ENCODE measurements around the gene GNG2. TPM values are rescaled to one million over a fixed set of nuclear protein-coding genes. Genes with fewer than 3 reads are reported as not detected.
A peak's percentile ranks its signal among the peaks of the same experiment; 100 is the strongest.

The GNG2 gene
- total RNA-seq, 2 donors from 2014 or later, result 47.9 to 51.6 TPM

GRCh38 chr14:51981218-51981854, 120.9 kb downstream of the GNG2 start:
- WGBS, 2 experiments (ENCODE audit: insufficient coverage in 1 of 2, insufficient read length in 1 of 2), result 94 to 100% methylated on average over 2 to 4 of the region's 4 CpGs
- peaks cover 3% of the 10 kb centered on the region for H3K9me3 Mint-ChIP-seq
- H3K4me3 Mint-ChIP-seq, result no peak overlapping the region
- H3K4me3 ChIP-seq (ENCODE audit: low read length), result no peak overlapping the region
- no peak overlapping the region for H3K27ac Mint-ChIP-seq
- H3K27me3 ChIP-seq (ENCODE audit: control insufficient read depth, insufficient read depth, low read length, poor library complexity, severe bottlenecking), result peaks cover 6% of the 10 kb centered on the region
- no peak overlapping the region for H3K27ac ChIP-seq (ENCODE audit: low read depth, low read length)
- H3K36me3 Mint-ChIP-seq (ENCODE audit: low read depth), result no peaks in the 10 kb centered on the region
- TF ChIP-seq, protein P1, sequence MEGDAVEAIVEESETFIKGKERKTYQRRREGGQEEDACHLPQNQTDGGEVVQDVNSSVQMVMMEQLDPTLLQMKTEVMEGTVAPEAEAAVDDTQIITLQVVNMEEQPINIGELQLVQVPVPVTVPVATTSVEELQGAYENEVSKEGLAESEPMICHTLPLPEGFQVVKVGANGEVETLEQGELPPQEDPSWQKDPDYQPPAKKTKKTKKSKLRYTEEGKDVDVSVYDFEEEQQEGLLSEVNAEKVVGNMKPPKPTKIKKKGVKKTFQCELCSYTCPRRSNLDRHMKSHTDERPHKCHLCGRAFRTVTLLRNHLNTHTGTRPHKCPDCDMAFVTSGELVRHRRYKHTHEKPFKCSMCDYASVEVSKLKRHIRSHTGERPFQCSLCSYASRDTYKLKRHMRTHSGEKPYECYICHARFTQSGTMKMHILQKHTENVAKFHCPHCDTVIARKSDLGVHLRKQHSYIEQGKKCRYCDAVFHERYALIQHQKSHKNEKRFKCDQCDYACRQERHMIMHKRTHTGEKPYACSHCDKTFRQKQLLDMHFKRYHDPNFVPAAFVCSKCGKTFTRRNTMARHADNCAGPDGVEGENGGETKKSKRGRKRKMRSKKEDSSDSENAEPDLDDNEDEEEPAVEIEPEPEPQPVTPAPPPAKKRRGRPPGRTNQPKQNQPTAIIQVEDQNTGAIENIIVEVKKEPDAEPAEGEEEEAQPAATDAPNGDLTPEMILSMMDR (conservative IDR thresholded peaks at IDR 0.05), result no peak
- no peak for DNase-seq
- H3K36me3 ChIP-seq (ENCODE audit: control insufficient read depth, insufficient read depth, low read length), result no peaks in the 10 kb centered on the region
- no peaks in the 10 kb centered on the region for H3K4me1 ChIP-seq (ENCODE audit: control insufficient read depth, insufficient read depth, low read length)
- H3K9ac ChIP-seq (ENCODE audit: extremely low read depth, low read length, poor library complexity, severe bottlenecking), result no peak overlapping the region
- no peaks in the 10 kb centered on the region for H3K9me3 ChIP-seq (ENCODE audit: control insufficient read depth, low read length)
- H3K4me1 Mint-ChIP-seq, result peaks cover 22% of the 10 kb centered on the region
- peaks cover 16% of the 10 kb centered on the region for H3K27me3 Mint-ChIP-seq (ENCODE audit: insufficient read depth)

DNA sequence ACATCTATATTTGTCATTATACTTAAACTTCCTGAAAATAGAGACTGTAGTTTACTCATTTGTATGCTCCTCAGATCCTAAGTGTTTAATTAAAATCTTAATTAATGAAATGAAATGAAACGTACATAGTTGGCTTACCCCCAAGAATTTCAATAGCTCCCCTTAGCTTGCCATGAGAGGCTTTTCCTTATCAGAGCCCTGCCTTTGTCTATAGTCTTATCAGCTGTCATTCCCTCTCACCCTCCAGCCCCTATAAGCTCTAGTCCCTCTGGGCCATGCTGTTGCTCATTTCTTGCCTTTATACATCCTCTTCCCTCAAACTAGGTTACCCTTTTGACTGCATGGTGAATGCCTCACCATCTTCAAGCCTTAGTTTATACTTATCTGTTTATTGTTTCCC, 127.8 kb downstream of the GNG2 start:
- peaks cover 3% of the 10 kb centered on the region for H3K4me1 ChIP-seq (ENCODE audit: control insufficient read depth, insufficient read depth, low read length)
- H3K36me3 ChIP-seq (ENCODE audit: control insufficient read depth, insufficient read depth, low read length), result peaks cover 22% of the 10 kb centered on the region
- Mint-ChIP-seq H3K36me3 (ENCODE audit: low read depth) (peaks cover 17% of the 10 kb centered on the region), H3K9me3 (peaks cover 3% of the 10 kb centered on the region), H3K4me1 (peaks cover 13% of the 10 kb centered on the region), H3K27ac (no peak overlapping the region), H3K27me3 (ENCODE audit: insufficient read depth) (peaks cover 11% of the 10 kb centered on the region), H3K4me3 (no peak overlapping the region)
- H3K27ac ChIP-seq (ENCODE audit: low read depth, low read length), result no peak overlapping the region
- TF ChIP-seq, protein P1 (conservative IDR thresholded peaks at IDR 0.05), result no peak
- peaks cover 6% of the 10 kb centered on the region for H3K27me3 ChIP-seq (ENCODE audit: control insufficient read depth, insufficient read depth, low read length, poor library complexity, severe bottlenecking)
- no peaks in the 10 kb centered on the region for H3K9me3 ChIP-seq (ENCODE audit: control insufficient read depth, low read length)
- no peak for DNase-seq
- H3K4me3 ChIP-seq (ENCODE audit: low read length), result peak overlapping the region; percentile 100
- no peak overlapping the region for H3K9ac ChIP-seq (ENCODE audit: extremely low read depth, low read length, poor library complexity, severe bottlenecking)
- WGBS, 2 experiments (ENCODE audit: insufficient coverage in 1 of 2, insufficient read length in 1 of 2), result 67% methylated on average over 1 of the region's 1 CpG; no CpG with 5 or more reads in 1 of the 2 experiments

DNA sequence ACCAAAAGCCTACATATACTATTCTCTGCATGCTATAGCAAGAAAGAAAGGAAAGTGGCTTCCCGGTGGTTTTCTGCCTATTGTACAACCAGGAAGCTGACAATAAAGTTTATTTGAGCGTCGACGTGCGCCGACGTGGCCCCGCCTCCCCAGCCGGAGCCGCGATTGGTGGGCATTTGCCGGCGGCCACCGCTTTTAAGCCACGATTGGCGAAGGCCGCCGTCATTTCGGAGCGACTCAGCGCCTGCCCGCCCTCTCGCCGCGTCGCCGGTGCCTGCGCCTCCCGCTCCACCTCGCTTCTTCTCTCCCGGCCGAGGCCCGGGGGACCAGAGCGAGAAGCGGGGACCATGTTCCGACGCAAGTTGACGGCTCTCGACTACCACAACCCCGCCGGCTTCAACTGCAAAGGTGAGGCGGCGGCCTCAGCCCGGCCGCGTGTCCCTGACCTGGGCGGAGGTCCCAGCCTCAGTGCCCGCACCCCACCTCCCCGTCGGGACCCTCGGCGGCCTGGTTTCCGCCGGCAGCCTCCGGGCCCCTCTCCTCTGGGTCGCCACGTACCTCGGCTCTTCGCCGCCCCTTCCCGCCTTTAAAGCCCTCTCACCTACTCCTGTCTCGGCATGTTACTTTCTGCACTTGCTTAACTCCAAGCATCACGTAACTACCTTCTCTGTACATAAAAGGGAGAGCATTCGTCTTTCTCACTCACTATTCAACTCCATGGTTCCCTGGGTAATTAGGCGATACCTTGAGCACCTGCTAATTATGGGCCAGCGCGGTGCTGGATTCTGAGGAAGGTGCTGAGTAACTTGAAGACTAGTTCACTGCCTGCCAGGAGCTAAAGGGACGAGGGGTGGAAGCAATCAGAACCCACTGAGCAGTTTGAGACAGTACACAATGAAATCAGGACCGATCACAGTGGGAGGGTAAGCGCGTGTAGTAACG, 129.2 kb downstream of the GNG2 start, which contains the start of gene RTRAF:
Gene RTRAF (plus strand): TSS at position 254 of the 942 bp plus-strand sequence. CDS start 94 bp downstream, at position 348.
- H3K36me3 Mint-ChIP-seq (ENCODE audit: low read depth), result peaks cover 27% of the 10 kb centered on the region
- no peaks in the 10 kb centered on the region for H3K9me3 Mint-ChIP-seq
- H3K9me3 ChIP-seq (ENCODE audit: control insufficient read depth, low read length), result no peaks in the 10 kb centered on the region
- peak within 1 kb of the TSS; percentile 79 for H3K27ac ChIP-seq (ENCODE audit: low read depth, low read length)
- H3K4me3 ChIP-seq (ENCODE audit: low read length), result peak within 1 kb of the TSS; percentile 100
- peaks cover 35% of the 10 kb centered on the region for H3K36me3 ChIP-seq (ENCODE audit: control insufficient read depth, insufficient read depth, low read length)
- H3K4me1 ChIP-seq (ENCODE audit: control insufficient read depth, insufficient read depth, low read length), result peaks cover 3% of the 10 kb centered on the region
- H3K27me3 ChIP-seq (ENCODE audit: control insufficient read depth, insufficient read depth, low read length, poor library complexity, severe bottlenecking), result peaks cover 6% of the 10 kb centered on the region
- peak within 1 kb of the TSS; percentile 83 for H3K4me3 Mint-ChIP-seq
- peak within 1 kb of the TSS; percentile 90 for H3K9ac ChIP-seq (ENCODE audit: extremely low read depth, low read length, poor library complexity, severe bottlenecking)
- H3K27ac Mint-ChIP-seq, result peak within 1 kb of the TSS; percentile 95
- WGBS, 2 experiments (ENCODE audit: insufficient coverage in 1 of 2, insufficient read length in 1 of 2), result 0 to 1% methylated on average over 23 to 72 of the region's 72 CpGs
- peaks cover 17% of the 10 kb centered on the region for H3K4me1 Mint-ChIP-seq
- H3K27me3 Mint-ChIP-seq (ENCODE audit: insufficient read depth), result peaks cover 11% of the 10 kb centered on the region
- DNase-seq, result peak; percentile 96
- TF ChIP-seq, protein P1 (conservative IDR thresholded peaks at IDR 0.05), result no peak
